HepG2 (cell line): ENCODE data around the gene PEX13. TPM values are rescaled to one million over a fixed set of nuclear protein-coding genes. Genes with fewer than 3 reads are reported as not detected.

Experiments used
- ARID3A ChIP-seq: IDR thresholded peaks from 2 replicates; pipeline ENCODE4 v1.6.1; 2012; ENCODE audit warnings: low read depth, low read length, improper control_type of control experiment
- ASH2L ChIP-seq: fragments of 300-600, 200-600 bp; sonication (generic); IDR thresholded peaks from 2 replicates; pipeline ENCODE4 v1.7.0; 2017; ENCODE audit warnings: low read depth, mild to moderate bottlenecking, moderate library complexity, mixed read lengths, low read length; ENCODE audit not compliant: insufficient read length
- CENPX ChIP-seq: sonication (generic); formaldehyde crosslinking; IDR thresholded peaks from 2 replicates; pipeline ENCODE4 v1.9.0; 2021; ENCODE audit warnings: mild to moderate bottlenecking, missing genetic modification reagents, moderate library complexity
- EP300 ChIP-seq, 3 experiments: sonication (generic) in 1 of 3; formaldehyde crosslinking in 1 of 3; IDR thresholded peaks; 2 replicates each; pipeline versions ENCODE4 v1.5.1 to v1.6.1; 2011 to 2020; ENCODE audit warnings: low read depth in 2 of 3, low read length in 2 of 3, borderline replicate concordance in 1 of 3, improper control_type of control experiment in 1 of 3, mild to moderate bottlenecking in 1 of 3, missing genetic modification reagents in 1 of 3, moderate library complexity in 1 of 3
- IRF1 ChIP-seq: sonication (generic); formaldehyde crosslinking; IDR thresholded peaks from 2 replicates; pipeline ENCODE4 v1.4.0; 2020; ENCODE audit warnings: low read depth, mild to moderate bottlenecking, missing genetic modification reagents
- KAT8 ChIP-seq: IDR thresholded peaks from 2 replicates; pipeline ENCODE4 v1.6.1; 2016; ENCODE audit warnings: missing genetic modification reagents, missing compliant biosample characterization
- MAX ChIP-seq: IDR thresholded peaks from 2 replicates; pipeline ENCODE4 v1.6.1; 2012; ENCODE audit warnings: inconsistent platforms
- NFATC3 ChIP-seq: sonication (generic); formaldehyde crosslinking; IDR thresholded peaks from 2 replicates; pipeline ENCODE4 v1.5.1; 2020; ENCODE audit warnings: mild to moderate bottlenecking, missing genetic modification reagents
- POGZ ChIP-seq: sonication (generic); formaldehyde crosslinking; IDR thresholded peaks from 2 replicates; pipeline ENCODE4 v1.4.0; 2020; ENCODE audit warnings: mild to moderate bottlenecking, missing genetic modification reagents
- PRMT3 ChIP-seq: sonication (generic); formaldehyde crosslinking; IDR thresholded peaks from 2 replicates; pipeline ENCODE4 v1.8.1; 2022; ENCODE audit warnings: low read depth, mild to moderate bottlenecking, moderate library complexity, missing genetic modification reagents, borderline replicate concordance
- ZBTB7B ChIP-seq: sonication (generic); formaldehyde crosslinking; IDR thresholded peaks from 2 replicates; pipeline ENCODE4 v1.4.0; 2020; ENCODE audit warnings: missing genetic modification reagents
- ZNF136 ChIP-seq: sonication (generic); formaldehyde crosslinking; IDR thresholded peaks from 2 replicates; pipeline ENCODE4 v1.8.1; 2022; ENCODE audit warnings: low read depth, mild to moderate bottlenecking, moderate library complexity, missing genetic modification reagents
- ZNF337 ChIP-seq: sonication (generic); formaldehyde crosslinking; IDR thresholded peaks from 2 replicates; pipeline ENCODE4 v1.5.1; 2020; ENCODE audit warnings: missing genetic modification reagents, low read depth, mild to moderate bottlenecking, borderline replicate concordance
- ZNF432 ChIP-seq: sonication (generic); formaldehyde crosslinking; IDR thresholded peaks from 2 replicates; pipeline ENCODE4 v1.5.0; 2020; ENCODE audit warnings: missing genetic modification reagents, mild to moderate bottlenecking, borderline replicate concordance
- ZNF704 ChIP-seq: sonication (generic); formaldehyde crosslinking; IDR thresholded peaks from 2 replicates; pipeline ENCODE4 v1.8.1; 2023; ENCODE audit warnings: mild to moderate bottlenecking, inconsistent platforms, moderate library complexity, missing genetic modification reagents, borderline replicate concordance
- ZNF737 ChIP-seq: sonication (generic); formaldehyde crosslinking; IDR thresholded peaks from 2 replicates; pipeline ENCODE4 v1.5.0; 2020; ENCODE audit warnings: missing genetic modification reagents, mild to moderate bottlenecking, borderline replicate concordance
- ZNF777 ChIP-seq: sonication (generic); formaldehyde crosslinking; IDR thresholded peaks from 2 replicates; pipeline ENCODE4 v1.4.0; 2020; ENCODE audit warnings: missing genetic modification reagents
- polyA plus RNA-seq, 8 experiments: library from polyadenylated mRNA; depleted of rRNA in 3 of 8; stranded (reverse) in 7 of 8; unstranded in 1 of 8; fragments of >200 nt; fragmentation: Illumina TruSeq in 4 of 8; extraction: Trizol in 4 of 8; gene quantifications; 2 replicates each; pipeline versions ENCODE4 v1.2.1 to v1.2.3, GENCODE V29; 2011 to 2016; ENCODE audit warnings: low read depth in 4 of 8, missing spikeins in 1 of 8, mixed read lengths in 1 of 8; ENCODE audit not compliant: insufficient read depth in 1 of 8
- total RNA-seq, 5 experiments: library from RNA; depleted of rRNA; stranded (reverse); fragments of >200 nt; fragmentation: Illumina TruSeq; extraction: Trizol; gene quantifications; 2 replicates each; pipeline ENCODE4 v1.2.3, GENCODE V29; 2016; ENCODE audit warnings: low read depth in 1 of 5
- TF ChIP-seq, protein P1 (sequence below): IDR thresholded peaks from 2 replicates; pipeline ENCODE4 v1.6.1; 2016; ENCODE audit warnings: mild to moderate bottlenecking
- TF ChIP-seq, protein P2 (sequence below): sonication (generic); formaldehyde crosslinking; conservative IDR thresholded peaks from 2 replicates; pipeline ENCODE4 v1.8.0; 2022; ENCODE audit warnings: mild to moderate bottlenecking, moderate library complexity, missing genetic modification reagents

PEX13 gene
- total and polyA plus RNA-seq, 2 of the 13 experiments (the other 11 are each of a cell fraction or from before 2014, with no cell fraction given): 47.9 to 75.9 TPM

DNA sequence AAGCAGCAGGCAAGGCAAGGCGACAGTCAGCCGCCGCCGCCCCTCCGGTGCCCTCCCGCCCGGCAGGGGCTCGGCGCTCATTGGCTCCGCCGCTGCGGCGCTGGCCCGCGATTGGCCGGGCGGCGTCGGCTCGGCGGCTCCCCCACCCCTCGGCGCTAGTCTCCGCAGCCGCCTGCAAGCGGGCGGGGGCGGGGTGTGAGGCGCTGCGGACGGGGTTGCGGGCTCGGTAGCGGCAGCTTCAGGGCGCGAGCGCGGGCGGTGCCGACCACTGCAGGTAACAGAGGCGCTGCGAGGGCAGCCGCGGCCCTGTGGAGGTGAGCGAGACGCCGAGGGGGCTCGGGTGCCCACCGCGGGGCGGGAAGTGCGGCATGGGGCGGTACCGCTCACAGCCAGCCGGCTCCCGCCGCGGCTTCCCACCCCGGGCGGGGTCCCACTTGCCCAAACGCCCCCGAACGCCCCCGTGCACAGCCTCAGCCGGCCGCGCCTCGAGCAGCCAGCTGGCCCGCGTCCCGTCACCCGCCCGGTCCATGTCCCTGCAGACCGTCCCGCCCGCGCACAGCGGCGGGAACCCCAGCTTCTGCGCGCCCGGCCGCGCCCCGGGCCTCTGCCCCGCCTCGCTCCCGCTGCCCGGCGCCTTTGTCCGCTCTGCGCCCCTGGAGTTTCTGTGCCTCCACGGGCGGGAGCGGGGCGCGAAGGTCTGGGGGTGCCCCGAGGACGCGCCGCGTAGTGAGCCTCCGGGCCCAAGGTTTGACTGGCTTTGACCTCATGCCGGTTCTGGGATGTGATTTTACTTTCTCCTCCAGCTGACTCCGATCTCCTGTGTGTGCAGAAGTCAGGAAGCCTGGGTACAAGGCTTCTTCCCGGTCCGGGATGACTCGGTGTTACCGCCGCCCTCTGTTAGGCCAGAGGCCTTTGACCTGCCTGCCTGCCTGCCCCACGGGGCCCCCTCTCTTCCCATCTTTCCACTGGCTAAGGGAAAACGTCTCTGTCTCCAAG, 48.5 kb downstream of the PEX13 start, which contains the start of gene SANBR (continued):
- TF ChIP-seq ZNF704 (CRISPR knock-in tag) (no peak), ZNF737 (CRISPR knock-in tag) (no peak), NFATC3 (CRISPR knock-in tag) (no peak), MAX (peak; percentile 78; the same call in 1 of the 2 replicates), ZNF136 (CRISPR knock-in tag) (no peak), ZNF432 (CRISPR knock-in tag) (no peak), EP300 (IDR thresholded peaks at IDR 0.05; ENCODE audit: low read depth in 2 of 2, low read length in 2 of 2) (no peak), EP300 (CRISPR knock-in tag; IDR thresholded peaks at IDR 0.05; ENCODE audit: borderline replicate concordance) (no peak), CENPX (CRISPR knock-in tag) (no peak), ZNF337 (CRISPR knock-in tag) (no peak; the same call in 1 of the 2 replicates), ZBTB7B (CRISPR knock-in tag) (peak; percentile 15; the same call in 1 of the 2 replicates), ASH2L (peak; percentile 97), PRMT3 (CRISPR knock-in tag) (peak; percentile 51; the same call in 1 of the 2 replicates), KAT8 (CRISPR knock-in tag) (no peak), POGZ (CRISPR knock-in tag) (peak; percentile 62; the same call in 1 of the 2 replicates), ARID3A (peak; percentile 3; the same call in 1 of the 2 replicates), IRF1 (CRISPR knock-in tag) (0 out of 2 replicates have a peak, but pooled peaks have one; percentile 21), ZNF777 (CRISPR knock-in tag) (peak; percentile 71)
- TF ChIP-seq, protein P1, sequence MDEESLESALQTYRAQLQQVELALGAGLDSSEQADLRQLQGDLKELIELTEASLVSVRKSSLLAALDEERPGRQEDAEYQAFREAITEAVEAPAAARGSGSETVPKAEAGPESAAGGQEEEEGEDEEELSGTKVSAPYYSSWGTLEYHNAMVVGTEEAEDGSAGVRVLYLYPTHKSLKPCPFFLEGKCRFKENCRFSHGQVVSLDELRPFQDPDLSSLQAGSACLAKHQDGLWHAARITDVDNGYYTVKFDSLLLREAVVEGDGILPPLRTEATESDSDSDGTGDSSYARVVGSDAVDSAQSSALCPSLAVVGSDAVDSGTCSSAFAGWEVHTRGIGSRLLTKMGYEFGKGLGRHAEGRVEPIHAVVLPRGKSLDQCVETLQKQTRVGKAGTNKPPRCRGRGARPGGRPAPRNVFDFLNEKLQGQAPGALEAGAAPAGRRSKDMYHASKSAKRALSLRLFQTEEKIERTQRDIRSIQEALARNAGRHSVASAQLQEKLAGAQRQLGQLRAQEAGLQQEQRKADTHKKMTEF (CRISPR knock-in tag): peak; percentile 39; the same call in 1 of the 2 replicates
- TF ChIP-seq, protein P2, sequence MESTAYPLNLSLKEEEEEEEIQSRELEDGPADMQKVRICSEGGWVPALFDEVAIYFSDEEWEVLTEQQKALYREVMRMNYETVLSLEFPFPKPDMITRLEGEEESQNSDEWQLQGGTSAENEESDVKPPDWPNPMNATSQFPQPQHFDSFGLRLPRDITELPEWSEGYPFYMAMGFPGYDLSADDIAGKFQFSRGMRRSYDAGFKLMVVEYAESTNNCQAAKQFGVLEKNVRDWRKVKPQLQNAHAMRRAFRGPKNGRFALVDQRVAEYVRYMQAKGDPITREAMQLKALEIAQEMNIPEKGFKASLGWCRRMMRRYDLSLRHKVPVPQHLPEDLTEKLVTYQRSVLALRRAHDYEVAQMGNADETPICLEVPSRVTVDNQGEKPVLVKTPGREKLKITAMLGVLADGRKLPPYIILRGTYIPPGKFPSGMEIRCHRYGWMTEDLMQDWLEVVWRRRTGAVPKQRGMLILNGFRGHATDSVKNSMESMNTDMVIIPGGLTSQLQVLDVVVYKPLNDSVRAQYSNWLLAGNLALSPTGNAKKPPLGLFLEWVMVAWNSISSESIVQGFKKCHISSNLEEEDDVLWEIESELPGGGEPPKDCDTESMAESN (CRISPR knock-in tag): peak; percentile 90
